ENCODE measurements around the gene CSGALNACT2. TPM values are rescaled to one million over a fixed set of nuclear protein-coding genes. Genes with fewer than 3 reads are reported as not detected.
A peak's percentile ranks its signal among the peaks of the same experiment; 100 is the strongest.

Gene CSGALNACT2
- total RNA-seq, 1 experiment from 2014 or later, result 3.6 TPM

DNA sequence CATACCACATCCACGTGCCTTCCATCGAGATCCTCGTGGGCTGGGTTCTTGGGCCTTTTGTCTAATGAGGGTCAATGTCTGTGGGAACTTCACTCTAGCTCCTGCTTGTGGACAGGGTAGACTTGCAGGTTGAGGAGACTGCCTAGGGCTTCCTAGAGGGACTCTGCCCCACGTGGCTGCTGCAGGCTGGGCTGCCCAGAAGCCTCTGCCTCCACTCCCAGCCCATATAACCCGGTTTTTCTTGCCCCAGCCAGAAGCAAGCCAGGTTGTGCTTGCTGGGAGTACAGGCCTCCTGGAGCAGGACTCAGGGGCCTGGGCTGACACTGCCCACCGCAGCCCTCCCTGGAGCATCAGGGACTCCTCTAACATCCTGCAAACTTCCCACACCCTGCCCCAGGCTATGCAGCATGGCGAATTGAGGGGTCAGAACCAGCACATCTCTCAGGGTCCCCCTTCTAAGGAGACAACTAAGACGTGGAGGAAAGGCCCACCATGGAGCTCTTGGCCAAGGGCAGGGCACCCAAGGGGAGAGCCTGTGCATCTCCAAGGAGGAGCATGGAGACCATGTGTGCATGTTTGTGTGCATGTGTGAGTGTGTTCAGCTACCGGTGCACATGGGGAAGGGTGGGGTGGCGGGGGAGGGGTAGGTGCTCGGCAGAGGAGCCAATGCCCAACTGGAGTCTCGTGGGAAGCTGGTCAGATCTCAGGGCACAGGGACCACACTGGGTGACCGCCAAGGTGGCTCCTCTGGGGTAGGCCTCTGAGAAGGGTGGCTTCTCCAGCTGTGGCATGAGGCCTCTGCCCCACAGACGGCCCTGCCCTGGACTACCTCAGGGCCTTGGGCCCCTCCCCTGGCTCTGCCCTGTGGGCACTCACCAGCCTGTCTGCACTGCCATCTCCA is 66.0 kb downstream of the CSGALNACT2 start:
- no peaks in the 10 kb centered on the region for H3K36me3 ChIP-seq (ENCODE audit: low read depth, low read length)
- no peak overlapping the region for H2AFZ ChIP-seq (ENCODE audit: low read length)
- no peaks in the 10 kb centered on the region for H3K27me3 ChIP-seq (ENCODE audit: low read length)
- no peaks in the 10 kb centered on the region for H3F3A ChIP-seq (ENCODE audit: low read length, unreplicated experiment)
- H4K20me1 ChIP-seq (ENCODE audit: low read length), result no peaks in the 10 kb centered on the region
- H3K4me3 ChIP-seq (ENCODE audit: low read length), result no peak overlapping the region
- intact Hi-C loops (cut with micrococcal nuclease), result no loop called here
- no peaks in the 10 kb centered on the region for H3K4me1 ChIP-seq (ENCODE audit: insufficient read depth, low read length)
- ChIA-PET POLR2A (ENCODE audit: unreplicated experiment) (no interaction called here), CTCF (interaction anchor here (0.5 to 0.9 kb wide), 2 partner anchors 11 to 151 kb away, joined by 6 to 16 read pairs; no protein-coding TSS in a partner anchor)
- peak; percentile 5 for ATAC-seq
- H3K9me2 ChIP-seq (replicated peaks; ENCODE audit: low read length), result no peaks in the 10 kb centered on the region
- TF ChIP-seq EZH2phosphoT487 (IDR thresholded peaks at IDR 0.05; ENCODE audit: borderline replicate concordance, low read length), result no peak
- TF ChIP-seq EZH2 (IDR thresholded peaks at IDR 0.05; ENCODE audit: low read length, unreplicated experiment), result no peak
- TF ChIP-seq, protein P1, sequence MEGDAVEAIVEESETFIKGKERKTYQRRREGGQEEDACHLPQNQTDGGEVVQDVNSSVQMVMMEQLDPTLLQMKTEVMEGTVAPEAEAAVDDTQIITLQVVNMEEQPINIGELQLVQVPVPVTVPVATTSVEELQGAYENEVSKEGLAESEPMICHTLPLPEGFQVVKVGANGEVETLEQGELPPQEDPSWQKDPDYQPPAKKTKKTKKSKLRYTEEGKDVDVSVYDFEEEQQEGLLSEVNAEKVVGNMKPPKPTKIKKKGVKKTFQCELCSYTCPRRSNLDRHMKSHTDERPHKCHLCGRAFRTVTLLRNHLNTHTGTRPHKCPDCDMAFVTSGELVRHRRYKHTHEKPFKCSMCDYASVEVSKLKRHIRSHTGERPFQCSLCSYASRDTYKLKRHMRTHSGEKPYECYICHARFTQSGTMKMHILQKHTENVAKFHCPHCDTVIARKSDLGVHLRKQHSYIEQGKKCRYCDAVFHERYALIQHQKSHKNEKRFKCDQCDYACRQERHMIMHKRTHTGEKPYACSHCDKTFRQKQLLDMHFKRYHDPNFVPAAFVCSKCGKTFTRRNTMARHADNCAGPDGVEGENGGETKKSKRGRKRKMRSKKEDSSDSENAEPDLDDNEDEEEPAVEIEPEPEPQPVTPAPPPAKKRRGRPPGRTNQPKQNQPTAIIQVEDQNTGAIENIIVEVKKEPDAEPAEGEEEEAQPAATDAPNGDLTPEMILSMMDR (conservative IDR thresholded peaks at IDR 0.05; ENCODE audit: low read depth, low read length), result no peak
- no peaks in the 10 kb centered on the region for H3K9me3 ChIP-seq (ENCODE audit: low read length)
- H3K27ac ChIP-seq (ENCODE audit: low read length), result no peak overlapping the region
- H3K9ac ChIP-seq (ENCODE audit: low read length), result no peak overlapping the region
- H3K79me2 ChIP-seq (ENCODE audit: low read length), result no peaks in the 10 kb centered on the region
- no TSS peak for BruUV-seq (replicated peaks)
- H3K4me2 ChIP-seq (ENCODE audit: low read length), result no peak overlapping the region
- no peak for DNase-seq

DNA sequence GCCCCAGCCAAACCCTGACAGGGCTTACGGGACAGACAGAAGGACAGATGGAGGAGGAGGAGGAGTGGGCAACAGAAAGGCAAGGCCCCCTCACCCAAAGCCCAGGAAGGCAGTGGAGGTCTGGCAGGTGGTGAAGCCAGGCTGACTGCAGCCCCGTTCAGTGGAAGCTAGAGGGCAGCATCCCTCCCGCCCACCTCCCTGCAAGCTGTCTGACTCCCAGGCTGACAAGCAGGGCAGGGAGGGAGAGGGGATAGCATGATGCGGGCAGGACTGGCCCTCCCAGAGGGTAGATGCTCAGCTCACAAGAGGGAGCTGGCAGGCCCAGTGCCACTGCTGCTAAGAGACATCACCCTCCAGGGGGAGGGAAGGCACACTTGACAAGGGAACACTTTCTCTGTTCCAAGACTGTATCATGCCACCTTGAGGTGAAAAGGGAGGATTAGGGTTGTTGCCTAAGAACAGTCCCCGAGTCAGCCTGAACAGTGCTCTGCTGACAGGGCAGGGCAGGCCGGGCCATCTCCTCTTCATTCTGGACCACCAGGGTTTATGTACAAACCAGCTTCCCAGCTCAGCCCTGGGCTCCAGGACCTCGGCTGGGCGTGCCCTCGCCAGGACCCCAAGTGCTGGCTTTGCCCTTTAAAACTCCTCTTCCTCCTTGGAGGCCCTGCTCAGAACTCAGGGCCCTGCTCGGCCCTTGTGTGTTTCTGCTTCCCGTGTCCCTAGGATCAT is 66.9 kb downstream of the CSGALNACT2 start:
- BruUV-seq (replicated peaks), result no TSS peak
- intact Hi-C loops (cut with micrococcal nuclease), result loop anchor here (5.0 kb wide), 1 partner anchor 338 kb away; no protein-coding TSS in a partner anchor
- Histone ChIP-seq H3K36me3 (ENCODE audit: low read depth, low read length) (no peaks in the 10 kb centered on the region), H3K27me3 (ENCODE audit: low read length) (no peaks in the 10 kb centered on the region), H3K9ac (ENCODE audit: low read length) (no peak overlapping the region), H3K4me3 (ENCODE audit: low read length) (no peak overlapping the region), H3K9me2 (replicated peaks; ENCODE audit: low read length) (no peaks in the 10 kb centered on the region), H3F3A (ENCODE audit: low read length, unreplicated experiment) (no peaks in the 10 kb centered on the region), H3K9me3 (ENCODE audit: low read length) (no peaks in the 10 kb centered on the region), H3K4me2 (ENCODE audit: low read length) (no peak overlapping the region), H2AFZ (ENCODE audit: low read length) (peak overlapping the region; percentile 37; the same call in 1 of the 2 replicates), H3K4me1 (ENCODE audit: insufficient read depth, low read length) (no peaks in the 10 kb centered on the region), H4K20me1 (ENCODE audit: low read length) (no peaks in the 10 kb centered on the region), H3K79me2 (ENCODE audit: low read length) (no peaks in the 10 kb centered on the region), H3K27ac (ENCODE audit: low read length) (no peak overlapping the region)
- no peak for TF ChIP-seq EZH2 (IDR thresholded peaks at IDR 0.05; ENCODE audit: low read length, unreplicated experiment)
- TF ChIP-seq, protein P1 (conservative IDR thresholded peaks at IDR 0.05; ENCODE audit: low read depth, low read length), result peak; percentile 98
- POLR2A ChIA-PET (ENCODE audit: unreplicated experiment), result no interaction called here
- CTCF ChIA-PET, result interaction anchor here (0.5 to 0.9 kb wide), 5 partner anchors 12 to 257 kb away, joined by 4 to 16 read pairs (median 6); no protein-coding TSS in a partner anchor
- peak; percentile 70 for DNase-seq
- ATAC-seq, result peak; percentile 89
